Measurements from ENCODE around the gene SRGAP1. TPM values are rescaled to one million over a fixed set of nuclear protein-coding genes. Genes with fewer than 3 reads are reported as not detected.

Gene SRGAP1
- total and polyA plus RNA-seq, 2 of the 4 experiments (the other 2 are of a cell fraction), result 10.0 to 10.2 TPM

DNA sequence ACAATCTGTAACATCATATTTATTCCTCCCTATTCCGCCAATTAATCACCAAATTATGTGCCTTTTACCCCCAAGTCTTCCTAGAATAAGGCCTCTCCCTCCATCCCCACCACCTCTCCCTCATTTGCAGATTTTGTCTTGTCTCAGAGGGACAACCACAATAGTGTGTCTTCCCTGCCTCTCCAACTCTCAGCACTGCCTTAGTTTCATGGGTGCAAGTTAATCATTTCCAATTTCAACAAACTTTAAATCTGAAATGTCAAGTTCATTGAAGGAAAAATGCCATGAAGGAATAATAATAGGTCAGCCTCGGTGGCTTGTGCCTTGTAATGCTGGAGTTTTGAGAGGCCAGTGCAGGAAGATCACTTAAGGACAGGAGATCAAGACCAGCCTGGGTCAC is 33.2 kb upstream of the SRGAP1 start:
- intact Hi-C loops (cut with micrococcal nuclease), result no loop called here
- Histone ChIP-seq H3K4me2 (ENCODE audit: low read depth, low read length) (no peak overlapping the region), H2AK5ac (ENCODE audit: low read depth, low read length) (no peak overlapping the region), H2AFZ (replicated peaks; ENCODE audit: low read length, poor library complexity) (no peak overlapping the region), H3K27ac (ENCODE audit: insufficient read depth, low read length) (no peak overlapping the region), H4K91ac (ENCODE audit: insufficient read depth, low read depth, low read length) (no peak overlapping the region), H2BK5ac (ENCODE audit: low read depth, low read length, poor library complexity, severe bottlenecking) (no peak overlapping the region), H2AK9ac (replicated peaks; ENCODE audit: low read depth, low read length, poor library complexity) (no peak overlapping the region), H3K56ac (ENCODE audit: extremely low read depth, insufficient read depth, low read length) (no peak overlapping the region), H3K14ac (replicated peaks; ENCODE audit: low read depth, low read length) (no peak overlapping the region), H3K4ac (ENCODE audit: low read depth, low read length) (no peak overlapping the region), H4K8ac (ENCODE audit: low read depth in 2 of 2, low read length in 2 of 2) (no peak overlapping the region), H2BK120ac (ENCODE audit: low read depth, low read length) (no peak overlapping the region), H3K9me1 (ENCODE audit: insufficient read depth, low read length) (peaks cover 5% of the 10 kb centered on the region; the same call in 1 of the 2 replicates), H3K9me3 (ENCODE audit: control insufficient read depth, insufficient read depth, low read length) (no peaks in the 10 kb centered on the region), H3K18ac (ENCODE audit: low read depth, low read length) (no peak overlapping the region), H2BK20ac (ENCODE audit: low read depth, low read length) (no peak overlapping the region), H2BK15ac (ENCODE audit: low read depth, low read length) (no peak overlapping the region), H3K23ac (ENCODE audit: low read depth, low read length) (no peak overlapping the region), H3K4me1 (ENCODE audit: control insufficient read depth, insufficient read depth, low read length) (0 out of 2 replicates have a peak, but pooled peaks cover 2% of the 10 kb centered on the region), H3K4me3 (ENCODE audit: insufficient read depth, low read depth, low read length) (no peak overlapping the region), H3K9ac (ENCODE audit: low read depth, low read length) (no peak overlapping the region), H3K36me3 (ENCODE audit: control insufficient read depth, insufficient read depth, low read length) (peaks cover 3% of the 10 kb centered on the region; the same call in 1 of the 2 replicates), H4K5ac (ENCODE audit: low read depth, low read length) (no peak overlapping the region), H4K20me1 (ENCODE audit: insufficient read depth, low read length) (no peaks in the 10 kb centered on the region), H3K79me1 (ENCODE audit: low read depth in 1 of 2, low read length in 2 of 2) (no peaks in the 10 kb centered on the region), H3K27me3 (ENCODE audit: control insufficient read depth, insufficient read depth, low read length) (no peaks in the 10 kb centered on the region)
- WGBS, 2 experiments (ENCODE audit: extremely low coverage in 2 of 2, insufficient read length in 1 of 2), result 100% methylated on average over 1 of the region's 2 CpGs; no CpG with 5 or more reads in 1 of the 2 experiments
- ATAC-seq (ENCODE audit: low read depth) (no peak), DNase-seq (no peak)
- TF ChIP-seq MAZ (IDR thresholded peaks at IDR 0.05; ENCODE audit: borderline replicate concordance, low read depth, low read length), result no peak
- TF ChIP-seq NFE2L2 (IDR thresholded peaks at IDR 0.05; ENCODE audit: low read depth, low read length), result no peak
- in situ Hi-C loops (cut with MboI; ENCODE audit: low sequenced_read_pairs), result no loop called here
- dilution Hi-C loops (cut with HindIII; ENCODE audit: low sequenced_read_pairs, unreplicated experiment), result no loop called here
- ChIA-PET CTCF (interaction anchor here (0.7 kb wide), 1 partner anchor 284 kb away, joined by 5 read pairs; no protein-coding TSS in a partner anchor), POLR2A (ENCODE audit: unreplicated experiment) (no interaction called here)
- no TSS peak for BruUV-seq (replicated peaks)
